Measurements from ENCODE around the gene ISL2.

The ISL2 gene

GRCh38 chr15:76386926-76387325 lies 50.4 kb downstream of the ISL2 start:
- Histone ChIP-seq H3K9ac (ENCODE audit: low read depth in 1 of 2, low read length in 2 of 2) (no peak overlapping the region), H3K4me1 (ENCODE audit: control insufficient read depth in 2 of 2, insufficient read depth in 2 of 2, low read length in 2 of 2) (no peaks in the 10 kb centered on the region), H3K4me3 (ENCODE audit: low read length in 2 of 2) (no peak overlapping the region), H3K9me3 (ENCODE audit: control insufficient read depth in 2 of 2, low read length in 2 of 2) (no peaks in the 10 kb centered on the region), H3K36me3 (ENCODE audit: control insufficient read depth in 2 of 2, insufficient read depth in 2 of 2, low read length in 2 of 2) (no peaks in the 10 kb centered on the region), H3K27ac (ENCODE audit: low read depth in 2 of 2, low read length in 2 of 2) (no peak overlapping the region), H3K27me3 (ENCODE audit: control insufficient read depth in 2 of 2, insufficient read depth in 2 of 2, low read length in 2 of 2) (no peaks in the 10 kb centered on the region)

- H3K36me3 ChIP-seq (ENCODE audit: control insufficient read depth in 2 of 2, insufficient read depth in 2 of 2, low read length in 2 of 2), result no peaks in the 10 kb centered on the region
- no peak overlapping the region for H3K9ac ChIP-seq (ENCODE audit: low read depth in 1 of 2, low read length in 2 of 2)
- no peak overlapping the region for H3K4me3 ChIP-seq (ENCODE audit: low read length in 2 of 2)
- H3K27ac ChIP-seq (ENCODE audit: low read depth in 2 of 2, low read length in 2 of 2), result no peak overlapping the region
- H3K4me1 ChIP-seq (ENCODE audit: control insufficient read depth in 2 of 2, insufficient read depth in 2 of 2, low read length in 2 of 2), result no peaks in the 10 kb centered on the region
- no peaks in the 10 kb centered on the region for H3K9me3 ChIP-seq (ENCODE audit: control insufficient read depth in 2 of 2, low read length in 2 of 2)
- H3K27me3 ChIP-seq (ENCODE audit: control insufficient read depth in 2 of 2, insufficient read depth in 2 of 2, low read length in 2 of 2), result no peaks in the 10 kb centered on the region
Measured at GRCh38 chr15:76390571-76390970, 54.0 kb downstream of the ISL2 start.

- H3K4me3 ChIP-seq (ENCODE audit: low read length in 2 of 2), result no peak overlapping the region
- H3K36me3 ChIP-seq (ENCODE audit: control insufficient read depth in 2 of 2, insufficient read depth in 2 of 2, low read length in 2 of 2), result no peaks in the 10 kb centered on the region
- H3K4me1 ChIP-seq (ENCODE audit: control insufficient read depth in 2 of 2, insufficient read depth in 2 of 2, low read length in 2 of 2), result no peaks in the 10 kb centered on the region
- no peaks in the 10 kb centered on the region for H3K9me3 ChIP-seq (ENCODE audit: control insufficient read depth in 2 of 2, low read length in 2 of 2)
- no peak overlapping the region for H3K27ac ChIP-seq (ENCODE audit: low read depth in 2 of 2, low read length in 2 of 2)
- no peak overlapping the region for H3K9ac ChIP-seq (ENCODE audit: low read depth in 1 of 2, low read length in 2 of 2)
- no peaks in the 10 kb centered on the region for H3K27me3 ChIP-seq (ENCODE audit: control insufficient read depth in 2 of 2, insufficient read depth in 2 of 2, low read length in 2 of 2)
Measured at GRCh38 chr15:76391309-76391708, 54.7 kb downstream of the ISL2 start.

GRCh38 chr15:76391847-76392246 lies 55.3 kb downstream of the ISL2 start:
- Histone ChIP-seq H3K4me3 (ENCODE audit: low read length in 2 of 2) (no peak overlapping the region), H3K36me3 (ENCODE audit: control insufficient read depth in 2 of 2, insufficient read depth in 2 of 2, low read length in 2 of 2) (no peaks in the 10 kb centered on the region), H3K9me3 (ENCODE audit: control insufficient read depth in 2 of 2, low read length in 2 of 2) (no peaks in the 10 kb centered on the region), H3K9ac (ENCODE audit: low read depth in 1 of 2, low read length in 2 of 2) (no peak overlapping the region), H3K27me3 (ENCODE audit: control insufficient read depth in 2 of 2, insufficient read depth in 2 of 2, low read length in 2 of 2) (no peaks in the 10 kb centered on the region), H3K4me1 (ENCODE audit: control insufficient read depth in 2 of 2, insufficient read depth in 2 of 2, low read length in 2 of 2) (no peaks in the 10 kb centered on the region), H3K27ac (ENCODE audit: low read depth in 2 of 2, low read length in 2 of 2) (no peak overlapping the region)
